ENCODE results near the gene UBE2J2.

Gene UBE2J2

GRCh38 chr1:1226566-1227362 is 46.9 kb downstream of the UBE2J2 start:
- no peak for TF ChIP-seq CTCF (IDR thresholded peaks at IDR 0.05; ENCODE audit: low read depth, low read length)
- H3K4me3 ChIP-seq (ENCODE audit: low read depth, low read length): no peak overlapping the region

- no peak overlapping the region for H3K4me3 ChIP-seq (ENCODE audit: low read depth, low read length)
- TF ChIP-seq CTCF (IDR thresholded peaks at IDR 0.05; ENCODE audit: low read depth, low read length): no peak
Measured at GRCh38 chr1:1225913-1226312, 47.7 kb downstream of the UBE2J2 start.

- no peak overlapping the region for H3K4me3 ChIP-seq (ENCODE audit: low read depth, low read length)
- no peak for TF ChIP-seq CTCF (IDR thresholded peaks at IDR 0.05; ENCODE audit: low read depth, low read length)
Measured at GRCh38 chr1:1225238-1225845, 48.3 kb downstream of the UBE2J2 start.

- H3K4me3 ChIP-seq (ENCODE audit: low read depth, low read length): no peak overlapping the region
- TF ChIP-seq CTCF (IDR thresholded peaks at IDR 0.05; ENCODE audit: low read depth, low read length): no peak
Measured at GRCh38 chr1:1223891-1224290, 49.8 kb downstream of the UBE2J2 start.

GRCh38 chr1:1223321-1223720 is 50.3 kb downstream of the UBE2J2 start:
- no peak overlapping the region for H3K4me3 ChIP-seq (ENCODE audit: low read depth, low read length)
- no peak for TF ChIP-seq CTCF (IDR thresholded peaks at IDR 0.05; ENCODE audit: low read depth, low read length)

GRCh38 chr1:1222575-1223225 is 51.0 kb downstream of the UBE2J2 start:
- H3K4me3 ChIP-seq (ENCODE audit: low read depth, low read length): no peak overlapping the region
- no peak for TF ChIP-seq CTCF (IDR thresholded peaks at IDR 0.05; ENCODE audit: low read depth, low read length)

All from WI38 (cell line).